HepG2 (cell line): ENCODE data around the gene SLC10A1. TPM values are rescaled to one million over a fixed set of nuclear protein-coding genes. Genes with fewer than 3 reads are reported as not detected.

Experiments used
- BCL6 ChIP-seq: IDR thresholded peaks from 2 replicates; pipeline ENCODE4 v1.6.1; 2016; ENCODE audit warnings: missing genetic modification reagents, missing compliant biosample characterization
- FLYWCH1 ChIP-seq: sonication (generic); formaldehyde crosslinking; IDR thresholded peaks from 2 replicates; pipeline ENCODE4 v1.8.1; 2023; ENCODE audit warnings: mild to moderate bottlenecking, missing genetic modification reagents
- HMGA1 ChIP-seq: sonication (generic); formaldehyde crosslinking; conservative IDR thresholded peaks from 2 replicates; pipeline ENCODE4 v1.4.0; 2020; ENCODE audit warnings: missing genetic modification reagents
- HNF4G ChIP-seq, 2 experiments: sonication (generic) in 1 of 2; formaldehyde crosslinking in 1 of 2; IDR thresholded peaks; 2 replicates each; pipeline versions ENCODE4 v1.4.0 to v1.6.1; 2011 to 2020; ENCODE audit warnings: borderline replicate concordance in 2 of 2, low read depth in 2 of 2, mild to moderate bottlenecking in 2 of 2, low read length in 1 of 2, missing genetic modification reagents in 1 of 2, moderate library complexity in 1 of 2
- SCMH1 ChIP-seq: sonication (generic); formaldehyde crosslinking; IDR thresholded peaks from 2 replicates; pipeline ENCODE4 v1.9.0; 2021; ENCODE audit warnings: missing genetic modification reagents, mild to moderate bottlenecking, borderline replicate concordance
- ZFP41 ChIP-seq: sonication (generic); formaldehyde crosslinking; IDR thresholded peaks from 2 replicates; pipeline ENCODE4 v1.4.0; 2020; ENCODE audit warnings: mild to moderate bottlenecking, missing genetic modification reagents, borderline replicate concordance
- ZNF574 ChIP-seq: sonication (generic); formaldehyde crosslinking; IDR thresholded peaks from 2 replicates; pipeline ENCODE4 v1.4.0; 2020; ENCODE audit warnings: missing genetic modification reagents
- polyA plus RNA-seq, 8 experiments: library from polyadenylated mRNA; depleted of rRNA in 3 of 8; stranded (reverse) in 7 of 8; unstranded in 1 of 8; fragments of >200 nt; fragmentation: Illumina TruSeq in 4 of 8; extraction: Trizol in 4 of 8; gene quantifications; 2 replicates each; pipeline versions ENCODE4 v1.2.1 to v1.2.3, GENCODE V29; 2011 to 2016; ENCODE audit warnings: low read depth in 4 of 8, missing spikeins in 1 of 8, mixed read lengths in 1 of 8; ENCODE audit not compliant: insufficient read depth in 1 of 8
- total RNA-seq, 5 experiments: library from RNA; depleted of rRNA; stranded (reverse); fragments of >200 nt; fragmentation: Illumina TruSeq; extraction: Trizol; gene quantifications; 2 replicates each; pipeline ENCODE4 v1.2.3, GENCODE V29; 2016; ENCODE audit warnings: low read depth in 1 of 5
- TF ChIP-seq, protein P1 (sequence below): sonication (generic); formaldehyde crosslinking; IDR thresholded peaks from 2 replicates; pipeline ENCODE4 v1.5.0; 2020; ENCODE audit warnings: mild to moderate bottlenecking, missing genetic modification reagents

SLC10A1 gene
- total and polyA plus RNA-seq, 2 of the 13 experiments (the other 11 are each of a cell fraction or from before 2014, with no cell fraction given), result 0.17 TPM; not detected in 1

DNA sequence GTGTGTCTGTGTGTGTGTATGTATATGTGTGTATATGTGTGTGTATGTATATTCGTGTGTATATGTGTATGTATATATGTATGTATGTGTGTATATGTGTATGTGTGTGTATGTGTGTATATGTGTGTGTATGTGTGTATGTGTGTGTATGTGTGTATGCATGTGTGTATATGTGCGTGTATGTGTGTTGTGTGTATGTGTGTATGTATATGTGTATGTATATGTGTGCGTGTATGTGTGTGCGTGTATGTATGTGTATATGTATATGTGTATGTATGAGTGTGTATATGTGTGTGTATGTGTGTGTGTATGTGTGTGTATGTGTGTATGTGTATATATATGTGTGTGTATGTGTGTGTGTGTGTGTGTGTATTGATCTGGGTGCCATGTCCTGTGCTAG is 31.8 kb upstream of the SLC10A1 start (continued):
- TF ChIP-seq, protein P1, sequence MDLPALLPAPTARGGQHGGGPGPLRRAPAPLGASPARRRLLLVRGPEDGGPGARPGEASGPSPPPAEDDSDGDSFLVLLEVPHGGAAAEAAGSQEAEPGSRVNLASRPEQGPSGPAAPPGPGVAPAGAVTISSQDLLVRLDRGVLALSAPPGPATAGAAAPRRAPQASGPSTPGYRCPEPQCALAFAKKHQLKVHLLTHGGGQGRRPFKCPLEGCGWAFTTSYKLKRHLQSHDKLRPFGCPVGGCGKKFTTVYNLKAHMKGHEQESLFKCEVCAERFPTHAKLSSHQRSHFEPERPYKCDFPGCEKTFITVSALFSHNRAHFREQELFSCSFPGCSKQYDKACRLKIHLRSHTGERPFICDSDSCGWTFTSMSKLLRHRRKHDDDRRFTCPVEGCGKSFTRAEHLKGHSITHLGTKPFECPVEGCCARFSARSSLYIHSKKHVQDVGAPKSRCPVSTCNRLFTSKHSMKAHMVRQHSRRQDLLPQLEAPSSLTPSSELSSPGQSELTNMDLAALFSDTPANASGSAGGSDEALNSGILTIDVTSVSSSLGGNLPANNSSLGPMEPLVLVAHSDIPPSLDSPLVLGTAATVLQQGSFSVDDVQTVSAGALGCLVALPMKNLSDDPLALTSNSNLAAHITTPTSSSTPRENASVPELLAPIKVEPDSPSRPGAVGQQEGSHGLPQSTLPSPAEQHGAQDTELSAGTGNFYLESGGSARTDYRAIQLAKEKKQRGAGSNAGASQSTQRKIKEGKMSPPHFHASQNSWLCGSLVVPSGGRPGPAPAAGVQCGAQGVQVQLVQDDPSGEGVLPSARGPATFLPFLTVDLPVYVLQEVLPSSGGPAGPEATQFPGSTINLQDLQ (CRISPR knock-in tag), result no peak
- no peak for TF ChIP-seq ZNF574 (CRISPR knock-in tag)
- no peak for TF ChIP-seq FLYWCH1
- TF ChIP-seq HMGA1 (CRISPR knock-in tag), result no peak
- no peak for TF ChIP-seq SCMH1
- TF ChIP-seq ZFP41, result no peak
- TF ChIP-seq HNF4G (IDR thresholded peaks at IDR 0.05; ENCODE audit: borderline replicate concordance, low read depth, low read length), result no peak
- no peak for TF ChIP-seq HNF4G (CRISPR knock-in tag; IDR thresholded peaks at IDR 0.05; ENCODE audit: borderline replicate concordance, low read depth)
- no peak for TF ChIP-seq BCL6 (CRISPR knock-in tag)
- TF ChIP-seq, all 625 proteins: peak for 0
